OCI-LY1 (cell line): ENCODE data around the gene CYB5R2.

Experiments
- EZH2 ChIP-seq: fragments of 200-600 bp; sonication (generic), shearing (Covaris generic); IDR thresholded peaks from 2 replicates; pipeline ENCODE4 v1.8.0; 2017; ENCODE audit warnings: borderline replicate concordance, mixed run types, mild to moderate bottlenecking, antibody characterized with exemption, low read length, moderate library complexity, mixed read lengths
- TF ChIP-seq, protein P1 (sequence below): fragments of 200-600 bp; sonication (generic), shearing (Covaris generic); IDR thresholded peaks from 2 replicates; pipeline ENCODE4 v1.5.1; 2017; ENCODE audit warnings: mild to moderate bottlenecking, antibody characterized with exemption, low read length, moderate library complexity, mixed read lengths

DNA sequence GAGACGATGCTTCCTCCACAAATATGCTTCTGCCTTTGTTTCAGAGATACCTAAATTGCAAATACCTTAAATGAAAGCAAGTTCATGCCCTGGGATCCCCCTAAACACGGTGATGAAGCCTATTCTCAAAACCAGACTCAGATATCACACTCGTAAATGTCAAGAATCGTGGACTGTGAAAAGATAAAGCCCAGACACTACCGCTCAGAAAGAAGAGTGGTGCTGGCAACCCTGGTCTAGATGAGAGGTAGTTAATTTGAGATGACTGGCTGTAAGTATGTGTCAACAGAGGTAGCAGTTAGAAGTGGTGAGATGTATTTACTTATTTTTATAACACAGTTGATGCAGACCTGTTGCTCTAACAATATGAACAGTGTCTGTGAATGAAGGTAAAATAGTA lies 30.4 kb upstream of the CYB5R2 start:
- TF ChIP-seq, protein P1, sequence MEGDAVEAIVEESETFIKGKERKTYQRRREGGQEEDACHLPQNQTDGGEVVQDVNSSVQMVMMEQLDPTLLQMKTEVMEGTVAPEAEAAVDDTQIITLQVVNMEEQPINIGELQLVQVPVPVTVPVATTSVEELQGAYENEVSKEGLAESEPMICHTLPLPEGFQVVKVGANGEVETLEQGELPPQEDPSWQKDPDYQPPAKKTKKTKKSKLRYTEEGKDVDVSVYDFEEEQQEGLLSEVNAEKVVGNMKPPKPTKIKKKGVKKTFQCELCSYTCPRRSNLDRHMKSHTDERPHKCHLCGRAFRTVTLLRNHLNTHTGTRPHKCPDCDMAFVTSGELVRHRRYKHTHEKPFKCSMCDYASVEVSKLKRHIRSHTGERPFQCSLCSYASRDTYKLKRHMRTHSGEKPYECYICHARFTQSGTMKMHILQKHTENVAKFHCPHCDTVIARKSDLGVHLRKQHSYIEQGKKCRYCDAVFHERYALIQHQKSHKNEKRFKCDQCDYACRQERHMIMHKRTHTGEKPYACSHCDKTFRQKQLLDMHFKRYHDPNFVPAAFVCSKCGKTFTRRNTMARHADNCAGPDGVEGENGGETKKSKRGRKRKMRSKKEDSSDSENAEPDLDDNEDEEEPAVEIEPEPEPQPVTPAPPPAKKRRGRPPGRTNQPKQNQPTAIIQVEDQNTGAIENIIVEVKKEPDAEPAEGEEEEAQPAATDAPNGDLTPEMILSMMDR = no peak
- TF ChIP-seq EZH2 = no peak
